H9 (cell line): Measurements from ENCODE around the gene TRIM54. TPM values are rescaled to one million over a fixed set of nuclear protein-coding genes. Genes with fewer than 3 reads are reported as not detected.

Source experiments
- DNase-seq: peaks from one replicate; pipeline ENCODE4 v3.0.0-alpha.2; 2017
- H2AFZ ChIP-seq: one replicate; pipeline ENCODE4 v1.6.1; 2013; ENCODE audit warnings: mild to moderate bottlenecking, low read length, control low read depth, moderate library complexity
- H2AK5ac ChIP-seq: 2 replicates; pipeline ENCODE4 v1.6.1; 2013; ENCODE audit warnings: low read length, control low read depth, mixed read lengths; ENCODE audit not compliant: insufficient read length
- H2BK120ac ChIP-seq: one replicate; pipeline ENCODE4 v1.6.1; 2013; ENCODE audit warnings: low read depth, mild to moderate bottlenecking, low read length, control low read depth, inconsistent platforms; ENCODE audit not compliant: poor library complexity, severe bottlenecking
- H2BK12ac ChIP-seq: 2 replicates; pipeline ENCODE4 v1.6.1; 2013; ENCODE audit warnings: low read length, control low read depth, mixed read lengths, low read depth; ENCODE audit not compliant: insufficient read length
- H2BK15ac ChIP-seq: 2 replicates; pipeline ENCODE4 v1.6.1; 2013; ENCODE audit warnings: low read depth, low read length, control low read depth
- H2BK20ac ChIP-seq: one replicate; pipeline ENCODE4 v1.6.1; 2013; ENCODE audit warnings: low read depth, mild to moderate bottlenecking, low read length, control low read depth, inconsistent platforms; ENCODE audit not compliant: poor library complexity, severe bottlenecking
- H2BK5ac ChIP-seq: 2 replicates; pipeline ENCODE4 v1.6.1; 2013; ENCODE audit warnings: low read length, control low read depth, mixed read lengths; ENCODE audit not compliant: insufficient read length
- H3K14ac ChIP-seq: 2 replicates; pipeline ENCODE4 v1.6.1; 2013; ENCODE audit warnings: low read length, control low read depth; ENCODE audit not compliant: insufficient read depth
- H3K18ac ChIP-seq: 2 replicates; pipeline ENCODE4 v1.6.1; 2013; ENCODE audit warnings: low read depth, mild to moderate bottlenecking, mixed read lengths, low read length, control low read depth; ENCODE audit not compliant: insufficient read length
- H3K23ac ChIP-seq: 2 replicates; pipeline ENCODE4 v1.6.1; 2013; ENCODE audit warnings: low read length, control low read depth, mixed read lengths, low read depth; ENCODE audit not compliant: insufficient read length
- H3K23me2 ChIP-seq: 2 replicates; pipeline ENCODE4 v1.6.1; 2013; ENCODE audit warnings: low read depth, mild to moderate bottlenecking, mixed read lengths, low read length, control low read depth; ENCODE audit not compliant: insufficient read length, poor library complexity, severe bottlenecking
- H3K27ac ChIP-seq: 2 replicates; pipeline ENCODE4 v1.5.1; 2013; ENCODE audit warnings: low read length, control low read depth, mixed read lengths, low read depth; ENCODE audit not compliant: insufficient read length
- H3K27me3 ChIP-seq: 2 replicates; pipeline ENCODE4 v1.6.1; 2013; ENCODE audit warnings: low read length, control low read depth, inconsistent platforms; ENCODE audit not compliant: insufficient read depth
- H3K4ac ChIP-seq: 2 replicates; pipeline ENCODE4 v1.6.1; 2013; ENCODE audit warnings: low read depth, mild to moderate bottlenecking, control low read depth, inconsistent platforms, low read length, moderate library complexity
- H3K4me1 ChIP-seq: 2 replicates; pipeline ENCODE4 v1.6.1; 2013; ENCODE audit warnings: low read length, control low read depth, inconsistent platforms; ENCODE audit not compliant: insufficient read depth
- H3K4me2 ChIP-seq: 2 replicates; pipeline ENCODE4 v1.6.1; 2013; ENCODE audit warnings: low read length, control low read depth, mixed read lengths; ENCODE audit not compliant: insufficient read length, insufficient read depth
- H3K56ac ChIP-seq: 2 replicates; pipeline ENCODE4 v1.6.1; 2013; ENCODE audit warnings: low read depth, mild to moderate bottlenecking, mixed read lengths, low read length, control low read depth; ENCODE audit not compliant: insufficient read length
- H3K79me1 ChIP-seq: 2 replicates; pipeline ENCODE4 v1.6.1; 2013; ENCODE audit warnings: low read depth, mild to moderate bottlenecking, moderate library complexity, low read length, control low read depth, inconsistent platforms; ENCODE audit not compliant: insufficient read depth, poor library complexity, severe bottlenecking
- H3K79me2 ChIP-seq: 2 replicates; pipeline ENCODE4 v1.6.1; 2013; ENCODE audit warnings: low read length, control low read depth, inconsistent platforms; ENCODE audit not compliant: insufficient read depth
- H3K9ac ChIP-seq: 2 replicates; pipeline ENCODE4 v1.6.1; 2013; ENCODE audit warnings: low read length, control low read depth, mixed read lengths; ENCODE audit not compliant: insufficient read length; ENCODE audit errors: extremely low read depth
- H3K9me3 ChIP-seq: one replicate; pipeline ENCODE4 v1.6.1; 2013; ENCODE audit warnings: low read depth, low read length, inconsistent platforms; ENCODE audit not compliant: control insufficient read depth
- H3T11ph ChIP-seq: one replicate; pipeline ENCODE4 v1.6.1; 2013; ENCODE audit warnings: mild to moderate bottlenecking, low read length, control low read depth, inconsistent platforms
- H4K20me1 ChIP-seq: one replicate; pipeline ENCODE4 v1.6.1; 2013; ENCODE audit not compliant: control insufficient read depth, insufficient read length, insufficient read depth
- H4K5ac ChIP-seq: 2 replicates; pipeline ENCODE4 v1.6.1; 2013; ENCODE audit warnings: low read depth, mild to moderate bottlenecking, mixed read lengths, low read length, control low read depth; ENCODE audit not compliant: insufficient read length
- H4K8ac ChIP-seq: replicated peaks from 2 replicates; pipeline ENCODE4 v1.6.1; 2013; ENCODE audit warnings: low read length, control low read depth, mixed read lengths, low read depth; ENCODE audit not compliant: insufficient read length
- H4K91ac ChIP-seq: 2 replicates; pipeline ENCODE4 v1.6.1; 2013; ENCODE audit warnings: low read depth, mild to moderate bottlenecking, moderate library complexity, mixed read lengths, low read length, control low read depth; ENCODE audit not compliant: insufficient read length
- H3K27ac Mint-ChIP-seq, 3 experiments: 2 replicates in 2 of 3; 3 replicates in 1 of 3; pipeline ENCODE4 v1.8.0; 2020 to 2021; ENCODE audit warnings: mixed read lengths in 3 of 3, mild to moderate bottlenecking in 1 of 3, moderate library complexity in 1 of 3
- H3K27me3 Mint-ChIP-seq: 2 replicates; pipeline ENCODE4 v1.8.0; 2021; ENCODE audit warnings: low read depth, mild to moderate bottlenecking, moderate library complexity, mixed read lengths
- H3K36me3 Mint-ChIP-seq, 3 experiments: 2 replicates in 2 of 3; 3 replicates in 1 of 3; pipeline ENCODE4 v1.8.0; 2020 to 2021; ENCODE audit warnings: low read depth in 3 of 3, mixed read lengths in 3 of 3; ENCODE audit not compliant: insufficient read depth in 1 of 3
- H3K4me1 Mint-ChIP-seq, 2 experiments: 2 replicates each; pipeline ENCODE4 v1.8.0; 2020; ENCODE audit warnings: mixed read lengths in 2 of 2
- H3K4me3 Mint-ChIP-seq, 2 experiments: 2 replicates in 1 of 2; 3 replicates in 1 of 2; pipeline ENCODE4 v1.8.0; 2020 to 2021; ENCODE audit warnings: mild to moderate bottlenecking in 2 of 2, mixed read lengths in 2 of 2, moderate library complexity in 1 of 2
- H3K9me3 Mint-ChIP-seq, 2 experiments: 2 replicates in 1 of 2; 3 replicates in 1 of 2; pipeline ENCODE4 v1.8.0; 2020; ENCODE audit warnings: mild to moderate bottlenecking in 2 of 2, mixed read lengths in 2 of 2, moderate library complexity in 1 of 2
- WGBS: extraction: QIAGEN DNeasy Blood & Tissue Kit; methylation state at CpG from one replicate; pipeline ENCODE4 v1.1.7; 2013; ENCODE audit warnings: missing lambda C conversion rate, low lambda C conversion rate, mixed read lengths; ENCODE audit not compliant: insufficient read length; ENCODE audit errors: extremely low coverage; 5-methylcytosine and 5-hydroxymethylcytosine counted together
- total RNA-seq: library from RNA; stranded (reverse); gene quantifications from 2 replicates; pipeline ENCODE4 v1.2.1, GENCODE V29; 2021
- TF ChIP-seq, protein P1 (sequence below): fragments of 200-600 bp; sonication (generic); conservative IDR thresholded peaks from 3 replicates; pipeline ENCODE4 v1.8.0; 2021; ENCODE audit warnings: antibody characterized with exemption, mild to moderate bottlenecking

Gene TRIM54
- total RNA-seq, 1 experiment from 2014 or later = 5.0 TPM

DNA sequence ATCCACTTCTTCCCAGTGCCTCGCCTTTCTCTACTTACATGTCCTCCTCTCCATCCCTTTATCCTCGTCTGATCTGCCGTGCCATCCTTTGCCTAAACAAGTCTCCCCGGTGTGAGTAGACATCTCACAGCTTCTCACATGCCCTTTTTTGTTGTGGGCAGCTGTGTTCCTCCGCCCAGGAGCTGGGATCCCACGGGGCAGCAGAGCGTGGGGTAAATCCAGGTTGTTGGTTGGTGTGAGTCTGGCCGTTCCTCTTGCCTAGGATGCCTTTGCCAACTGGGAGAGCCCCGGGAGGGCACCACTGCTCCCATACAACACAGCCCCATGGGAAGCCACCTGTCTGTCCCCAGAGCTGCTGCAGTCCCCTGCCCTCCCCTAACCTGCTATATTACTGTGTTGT lies 41.8 kb upstream of the TRIM54 start:
- Histone ChIP-seq H2AFZ (no peak overlapping the region), H4K20me1 (no peaks in the 10 kb centered on the region), H3K27ac (no peak overlapping the region), H3K9ac (no peak overlapping the region), H3K4me2 (no peak overlapping the region), H2BK5ac (no peak overlapping the region), H3K79me2 (no peaks in the 10 kb centered on the region), H3K27me3 (no peaks in the 10 kb centered on the region), H2BK120ac (no peak overlapping the region), H3T11ph (no peak overlapping the region), H3K23me2 (no peaks in the 10 kb centered on the region), H3K14ac (no peak overlapping the region), H3K4me1 (no peaks in the 10 kb centered on the region), H4K5ac (no peak overlapping the region), H3K56ac (no peak overlapping the region), H3K18ac (no peak overlapping the region), H2BK20ac (no peak overlapping the region), H4K8ac (no peak overlapping the region), H3K4ac (no peak overlapping the region), H2BK12ac (no peak overlapping the region), H3K23ac (no peak overlapping the region), H4K91ac (no peak overlapping the region), H3K9me3 (no peaks in the 10 kb centered on the region), H2BK15ac (no peak overlapping the region), H2AK5ac (no peak overlapping the region), H3K79me1 (no peaks in the 10 kb centered on the region)
- H3K27me3 Mint-ChIP-seq = no peaks in the 10 kb centered on the region
- peaks cover 51 to 98% (median 90%) of the 10 kb centered on the region in 3 experiments for H3K36me3 Mint-ChIP-seq
- H3K27ac Mint-ChIP-seq = no peak overlapping the region
- TF ChIP-seq, protein P1, sequence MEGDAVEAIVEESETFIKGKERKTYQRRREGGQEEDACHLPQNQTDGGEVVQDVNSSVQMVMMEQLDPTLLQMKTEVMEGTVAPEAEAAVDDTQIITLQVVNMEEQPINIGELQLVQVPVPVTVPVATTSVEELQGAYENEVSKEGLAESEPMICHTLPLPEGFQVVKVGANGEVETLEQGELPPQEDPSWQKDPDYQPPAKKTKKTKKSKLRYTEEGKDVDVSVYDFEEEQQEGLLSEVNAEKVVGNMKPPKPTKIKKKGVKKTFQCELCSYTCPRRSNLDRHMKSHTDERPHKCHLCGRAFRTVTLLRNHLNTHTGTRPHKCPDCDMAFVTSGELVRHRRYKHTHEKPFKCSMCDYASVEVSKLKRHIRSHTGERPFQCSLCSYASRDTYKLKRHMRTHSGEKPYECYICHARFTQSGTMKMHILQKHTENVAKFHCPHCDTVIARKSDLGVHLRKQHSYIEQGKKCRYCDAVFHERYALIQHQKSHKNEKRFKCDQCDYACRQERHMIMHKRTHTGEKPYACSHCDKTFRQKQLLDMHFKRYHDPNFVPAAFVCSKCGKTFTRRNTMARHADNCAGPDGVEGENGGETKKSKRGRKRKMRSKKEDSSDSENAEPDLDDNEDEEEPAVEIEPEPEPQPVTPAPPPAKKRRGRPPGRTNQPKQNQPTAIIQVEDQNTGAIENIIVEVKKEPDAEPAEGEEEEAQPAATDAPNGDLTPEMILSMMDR = no peak
- WGBS = no CpG with 5 or more reads among the region's 9 CpGs
- no peaks in the 10 kb centered on the region for H3K9me3 Mint-ChIP-seq
- no peaks in the 10 kb centered on the region for H3K4me1 Mint-ChIP-seq
- no peak for DNase-seq
- H3K4me3 Mint-ChIP-seq = no peak overlapping the region
